Measurements from ENCODE around the gene C1orf174. TPM values are rescaled to one million over a fixed set of nuclear protein-coding genes. Genes with fewer than 3 reads are reported as not detected.
A peak's percentile ranks its signal among the peaks of the same experiment; 100 is the strongest.

C1orf174 gene
- total RNA-seq, 1 experiment from 2014 or later = 28.3 TPM

GRCh38 chr1:3871451-3871805, 28.6 kb downstream of the C1orf174 start:
- DNase-seq (ENCODE audit: low read depth) = no peak

DNA sequence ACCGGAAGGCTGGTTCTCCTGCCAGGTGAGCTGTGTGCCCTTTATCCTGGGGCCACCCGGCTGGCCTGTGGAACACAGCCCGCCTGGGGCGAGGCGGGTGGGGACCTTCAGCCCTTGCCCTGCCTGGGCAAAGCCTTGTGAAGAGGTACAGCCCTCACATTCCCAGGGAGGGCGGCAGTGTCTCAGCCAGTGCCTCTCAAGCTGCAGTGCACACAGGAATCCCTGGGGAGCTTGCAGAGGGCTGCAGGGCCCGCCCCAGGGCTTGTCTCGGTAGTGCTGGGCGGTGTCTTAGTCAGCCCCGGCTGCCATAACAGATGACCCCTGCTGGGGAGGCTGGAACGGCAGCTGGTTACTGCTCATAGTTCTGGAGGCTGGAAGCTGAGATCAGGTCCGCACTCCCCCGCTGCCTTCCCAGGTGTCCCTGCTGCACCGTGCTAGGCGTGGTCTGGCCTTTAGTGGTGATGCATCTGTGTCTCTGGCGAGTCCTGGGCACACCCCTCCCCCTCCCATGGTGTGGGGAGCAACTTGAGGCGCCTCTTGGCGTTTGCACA, 30.2 kb downstream of the C1orf174 start:
- peak; percentile 56 for DNase-seq (ENCODE audit: low read depth)

DNA sequence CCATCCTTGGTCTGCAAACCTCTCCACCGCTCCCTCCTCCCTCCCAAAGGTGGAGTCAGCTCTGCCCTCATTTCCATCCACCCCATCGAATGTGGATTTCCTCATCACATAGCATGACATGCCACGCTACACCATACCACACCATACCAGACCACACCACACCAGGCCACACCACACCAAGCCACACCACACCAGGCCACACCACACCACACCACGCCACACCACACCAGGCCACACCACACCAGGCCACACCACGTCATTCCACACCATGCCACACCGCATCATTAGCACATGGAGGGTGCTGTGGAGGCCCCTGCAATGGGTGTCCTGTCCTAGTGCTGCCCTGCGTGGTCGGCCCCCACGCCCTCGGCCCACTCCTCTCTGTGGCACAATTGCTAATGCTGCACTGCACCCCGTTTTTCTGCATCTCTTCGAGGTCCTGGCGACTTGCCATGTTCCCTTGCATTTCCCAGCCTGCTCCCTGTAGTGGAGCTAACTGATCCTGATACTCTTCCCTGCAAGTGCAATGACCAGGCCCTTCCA, 31.5 kb downstream of the C1orf174 start:
- DNase-seq (ENCODE audit: low read depth) = no peak

DNA sequence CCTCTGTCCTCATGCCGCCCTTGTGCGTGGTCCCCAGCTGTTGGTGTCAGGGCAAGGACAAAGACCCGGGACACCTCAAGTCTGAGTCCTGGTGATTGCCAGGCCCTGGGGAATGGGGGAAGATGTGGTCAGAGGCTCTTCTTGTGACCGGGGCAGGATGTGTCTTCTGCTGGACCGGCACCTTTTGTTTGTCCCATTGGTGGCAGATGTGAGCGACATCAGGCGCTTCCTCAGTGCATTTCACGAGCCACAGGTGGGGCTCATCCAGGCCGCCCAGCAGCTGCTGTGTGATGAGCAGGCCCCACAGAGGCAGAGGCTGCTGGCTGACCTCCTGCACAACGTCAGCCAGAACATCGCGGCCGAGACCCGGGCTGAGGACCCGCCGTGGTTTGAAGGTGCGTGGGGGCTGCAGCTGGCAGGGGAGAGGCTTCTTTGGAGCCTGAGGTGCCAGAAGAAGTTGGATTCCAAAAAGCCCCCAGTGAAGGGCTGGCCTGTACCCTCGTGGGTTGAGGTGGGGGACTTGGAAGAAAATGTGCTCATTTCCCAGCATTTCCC, 34.4 kb downstream of the C1orf174 start:
- DNase-seq (ENCODE audit: low read depth) = no peak

GRCh38 chr1:3864884-3865283, 35.2 kb downstream of the C1orf174 start:
- no peak for DNase-seq (ENCODE audit: low read depth)

GRCh38 chr1:3863231-3863935, 36.7 kb downstream of the C1orf174 start:
- DNase-seq (ENCODE audit: low read depth) = no peak

- no peak for DNase-seq (ENCODE audit: low read depth)
Measured at GRCh38 chr1:3858231-3858981, 41.7 kb downstream of the C1orf174 start.

DNA sequence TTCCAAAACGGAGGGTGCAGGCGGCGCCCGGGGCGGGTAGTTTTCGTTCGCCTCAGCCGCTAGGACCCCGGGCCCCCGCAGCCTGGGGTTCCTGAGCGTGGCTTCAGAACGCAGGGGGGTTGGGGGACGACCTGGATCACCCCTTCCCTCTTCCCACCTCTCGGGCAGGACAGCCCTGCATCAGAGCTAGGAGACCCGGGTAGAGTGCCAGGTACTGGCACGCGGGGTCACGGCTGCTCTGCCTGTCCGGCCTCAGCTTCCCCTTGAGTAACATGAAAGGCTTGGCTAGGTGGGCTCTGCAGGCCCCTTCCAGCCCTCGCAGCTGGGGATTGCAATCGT, 42.3 kb downstream of the C1orf174 start:
- no peak for DNase-seq (ENCODE audit: low read depth)

GRCh38 chr1:3856923-3857790, 42.9 kb downstream of the C1orf174 start, which contains the start of the genes CEP104 and DFFB:
TSS of gene CEP104 (minus strand) at chr1:3857211. CDS start at chr1:3852407, 4,804 bp downstream.
TSS of gene DFFB (plus strand) at chr1:3857476. CDS start at chr1:3857604, 128 bp downstream.
- DNase-seq (ENCODE audit: low read depth) = peak; percentile 97

- no peak for DNase-seq (ENCODE audit: low read depth)
Measured at GRCh38 chr1:3852711-3853485, 47.2 kb downstream of the C1orf174 start.

GRCh38 chr1:3852091-3852490, 48.0 kb downstream of the C1orf174 start:
- DNase-seq (ENCODE audit: low read depth) = no peak

- no peak for DNase-seq (ENCODE audit: low read depth)
Measured at GRCh38 chr1:3851292-3851691, 48.8 kb downstream of the C1orf174 start.

DNA sequence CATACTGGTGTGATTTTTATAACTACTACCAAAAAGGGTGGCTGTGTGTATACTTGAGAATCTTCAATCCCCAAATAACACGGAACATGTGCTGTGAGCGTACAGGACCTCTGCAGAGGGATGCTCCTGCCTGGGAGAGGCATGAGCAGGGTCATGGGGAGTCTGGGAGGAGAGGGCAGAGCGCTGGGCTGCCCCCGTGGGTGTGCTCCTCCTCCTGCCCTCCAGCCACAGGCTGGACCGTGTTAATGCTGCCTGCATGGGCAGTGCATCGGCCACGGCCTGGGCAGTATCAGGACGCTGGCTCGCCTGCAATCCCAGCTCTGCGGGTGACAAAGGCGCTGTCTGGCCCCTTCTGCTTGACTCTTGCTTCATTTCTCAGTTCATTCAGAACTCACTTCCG, 49.2 kb downstream of the C1orf174 start:
- no peak for DNase-seq (ENCODE audit: low read depth)

GRCh38 chr1:3847081-3847480, 53.0 kb downstream of the C1orf174 start:
- DNase-seq (ENCODE audit: low read depth) = no peak

DNA sequence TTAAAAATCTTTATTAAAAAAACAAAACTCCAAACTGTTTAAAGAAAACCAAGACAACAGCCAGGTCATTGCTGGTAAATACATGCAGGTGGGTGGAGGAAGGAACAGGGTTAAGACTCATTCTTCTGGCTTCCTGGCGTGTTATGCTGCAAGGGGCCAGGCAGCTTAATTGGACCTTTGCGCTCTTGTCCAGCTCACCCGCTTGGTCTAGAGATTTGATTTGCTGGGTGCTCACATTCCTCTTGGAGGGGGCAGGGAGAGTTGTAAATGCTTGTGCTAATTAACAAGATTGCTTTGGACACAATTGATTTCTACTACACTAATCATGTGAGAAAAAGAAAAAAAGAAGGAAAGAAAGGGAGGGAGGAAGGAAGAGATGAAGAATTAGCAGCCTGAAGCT, 53.5 kb downstream of the C1orf174 start:
- DNase-seq (ENCODE audit: low read depth) = no peak

DNA sequence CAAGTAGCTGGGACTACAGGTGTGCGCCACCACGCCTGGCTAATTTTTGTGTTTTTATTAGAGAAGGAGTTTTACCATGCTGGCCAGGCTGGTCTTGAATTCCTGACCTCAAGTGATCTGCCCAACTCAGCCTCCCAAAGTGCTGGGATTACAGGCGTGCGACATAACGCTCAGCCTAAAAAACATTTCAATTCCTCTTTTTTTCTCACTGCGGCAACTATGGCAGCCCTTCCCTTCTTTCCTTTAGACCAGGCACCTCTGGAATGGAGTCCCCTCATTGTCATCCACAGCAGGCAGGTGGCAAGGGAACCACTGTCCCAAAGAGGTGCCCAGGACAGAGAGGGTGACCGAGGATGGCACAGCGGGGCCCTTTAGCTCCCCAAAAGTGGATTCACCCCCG, 57.2 kb downstream of the C1orf174 start:
- DNase-seq (ENCODE audit: low read depth) = no peak

DNA sequence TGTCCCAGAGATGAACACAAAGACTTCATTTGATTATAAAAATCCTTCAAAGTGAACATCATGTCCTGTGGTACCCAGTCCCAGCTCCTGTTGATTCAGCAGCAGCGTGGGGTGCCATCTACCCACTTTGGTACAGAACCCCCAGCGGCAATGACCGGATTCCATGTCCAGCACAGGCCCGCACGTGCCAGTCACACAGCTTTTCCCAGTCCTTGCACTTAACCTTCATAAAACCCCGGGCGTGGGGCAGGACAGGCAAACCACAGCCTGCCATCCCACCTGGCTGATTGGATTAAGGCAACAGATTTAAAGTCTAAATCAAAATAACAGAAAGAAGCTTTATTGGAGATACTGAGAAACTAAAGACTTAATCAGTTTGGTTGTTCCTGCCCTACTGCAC, 58.6 kb downstream of the C1orf174 start:
- no peak for DNase-seq (ENCODE audit: low read depth)
